ENCODE results near the gene SAG. TPM values are rescaled to one million over a fixed set of nuclear protein-coding genes. Genes with fewer than 3 reads are reported as not detected.

The SAG gene
- total and polyA plus RNA-seq, 9 of the 15 experiments (the other 6 are each of a cell fraction or from before 2014, with no cell fraction given), result 0.04 to 0.64 (median 0.31) TPM; not detected in 5

DNA sequence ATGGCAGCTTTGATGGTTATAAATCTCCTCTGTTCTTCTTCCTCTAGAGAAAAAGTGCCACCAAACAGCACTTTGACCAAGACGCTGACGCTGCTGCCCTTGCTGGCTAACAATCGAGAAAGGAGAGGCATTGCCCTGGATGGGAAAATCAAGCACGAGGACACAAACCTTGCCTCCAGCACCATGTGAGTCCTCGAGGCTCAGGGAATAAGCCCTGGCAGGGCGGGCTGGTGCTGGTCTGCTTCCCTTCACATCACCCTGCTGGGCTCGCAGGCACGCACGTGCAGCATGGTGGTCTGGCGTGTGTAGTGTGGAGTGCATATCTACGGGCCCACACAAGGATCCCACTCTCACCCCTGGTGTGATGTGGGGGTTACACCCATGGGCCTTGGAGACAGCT is 27.3 kb downstream of the SAG start:
- H4K20me1 ChIP-seq (replicated peaks; ENCODE audit: control insufficient read depth, insufficient read depth, low read length), result no peaks in the 10 kb centered on the region
- H3K9ac ChIP-seq (ENCODE audit: insufficient read depth in 1 of 2, low read depth in 2 of 2, low read length in 2 of 2), result no peak overlapping the region
- FAIRE-seq (no peak), ATAC-seq (no peak), DNase-seq (ENCODE audit: extremely low read depth in 1 of 4, low spot score in 3 of 4) (no peak)
- no peaks in the 10 kb centered on the region for H3K36me3 ChIP-seq (ENCODE audit: control insufficient read depth, insufficient read depth, low read length)
- 52% methylated on average over 11 of the region's 11 CpGs for WGBS (ENCODE audit: insufficient coverage, low coverage, missing lambda C conversion rate)
- ChIA-PET POLR2A (no interaction called here), CTCF (ENCODE audit: low intra/inter-chr PET ratio) (no interaction called here)
- H3K4me3 ChIP-seq, result no peak overlapping the region
- H3K27ac ChIP-seq (ENCODE audit: extremely low read depth, low read depth, low read length), result no peak overlapping the region
- H2AFZ ChIP-seq (ENCODE audit: low read depth, low read length), result no peak overlapping the region
- intact Hi-C loops (cut with micrococcal nuclease) (no loop called here), in situ Hi-C loops (cut with MboI) (no loop called here)
- no peaks in the 10 kb centered on the region for H3K9me1 ChIP-seq (ENCODE audit: control insufficient read depth, insufficient read depth, low read length)
- no peak overlapping the region for H3K4me2 ChIP-seq (ENCODE audit: insufficient read depth, low read length)
- 0 out of 5 replicates have a peak, but pooled peaks cover 0 to 5% of the 10 kb centered on the region in 2 experiments for H3K27me3 ChIP-seq (ENCODE audit: control insufficient read depth in 2 of 2, insufficient read depth in 2 of 2, low read length in 2 of 2)
- H3K79me2 ChIP-seq (ENCODE audit: control insufficient read depth, insufficient read depth, low read length), result no peaks in the 10 kb centered on the region
- H3K4me1 ChIP-seq (replicated peaks in 1 of 2; ENCODE audit: control insufficient read depth in 2 of 2, insufficient read depth in 2 of 2, low read length in 2 of 2), result peaks cover 6 to 12% of the 10 kb centered on the region in 2 experiments
- BruUV-seq (replicated peaks), result no TSS peak
- H3K9me3 ChIP-seq (replicated peaks; ENCODE audit: control insufficient read depth, insufficient read depth, low read depth, low read length), result no peaks in the 10 kb centered on the region
- TF ChIP-seq, protein P1, sequence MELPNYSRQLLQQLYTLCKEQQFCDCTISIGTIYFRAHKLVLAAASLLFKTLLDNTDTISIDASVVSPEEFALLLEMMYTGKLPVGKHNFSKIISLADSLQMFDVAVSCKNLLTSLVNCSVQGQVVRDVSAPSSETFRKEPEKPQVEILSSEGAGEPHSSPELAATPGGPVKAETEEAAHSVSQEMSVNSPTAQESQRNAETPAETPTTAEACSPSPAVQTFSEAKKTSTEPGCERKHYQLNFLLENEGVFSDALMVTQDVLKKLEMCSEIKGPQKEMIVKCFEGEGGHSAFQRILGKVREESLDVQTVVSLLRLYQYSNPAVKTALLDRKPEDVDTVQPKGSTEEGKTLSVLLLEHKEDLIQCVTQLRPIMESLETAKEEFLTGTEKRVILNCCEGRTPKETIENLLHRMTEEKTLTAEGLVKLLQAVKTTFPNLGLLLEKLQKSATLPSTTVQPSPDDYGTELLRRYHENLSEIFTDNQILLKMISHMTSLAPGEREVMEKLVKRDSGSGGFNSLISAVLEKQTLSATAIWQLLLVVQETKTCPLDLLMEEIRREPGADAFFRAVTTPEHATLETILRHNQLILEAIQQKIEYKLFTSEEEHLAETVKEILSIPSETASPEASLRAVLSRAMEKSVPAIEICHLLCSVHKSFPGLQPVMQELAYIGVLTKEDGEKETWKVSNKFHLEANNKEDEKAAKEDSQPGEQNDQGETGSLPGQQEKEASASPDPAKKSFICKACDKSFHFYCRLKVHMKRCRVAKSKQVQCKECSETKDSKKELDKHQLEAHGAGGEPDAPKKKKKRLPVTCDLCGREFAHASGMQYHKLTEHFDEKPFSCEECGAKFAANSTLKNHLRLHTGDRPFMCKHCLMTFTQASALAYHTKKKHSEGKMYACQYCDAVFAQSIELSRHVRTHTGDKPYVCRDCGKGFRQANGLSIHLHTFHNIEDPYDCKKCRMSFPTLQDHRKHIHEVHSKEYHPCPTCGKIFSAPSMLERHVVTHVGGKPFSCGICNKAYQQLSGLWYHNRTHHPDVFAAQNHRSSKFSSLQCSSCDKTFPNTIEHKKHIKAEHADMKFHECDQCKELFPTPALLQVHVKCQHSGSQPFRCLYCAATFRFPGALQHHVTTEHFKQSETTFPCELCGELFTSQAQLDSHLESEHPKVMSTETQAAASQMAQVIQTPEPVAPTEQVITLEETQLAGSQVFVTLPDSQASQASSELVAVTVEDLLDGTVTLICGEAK (IDR thresholded peaks at IDR 0.05), result no peak
- TF ChIP-seq, protein P1 (CRISPR knock-in tag; IDR thresholded peaks at IDR 0.05), result no peak
- no peak for TF ChIP-seq ZKSCAN3 (CRISPR knock-in tag; IDR thresholded peaks at IDR 0.05)
- TF ChIP-seq, protein P2, sequence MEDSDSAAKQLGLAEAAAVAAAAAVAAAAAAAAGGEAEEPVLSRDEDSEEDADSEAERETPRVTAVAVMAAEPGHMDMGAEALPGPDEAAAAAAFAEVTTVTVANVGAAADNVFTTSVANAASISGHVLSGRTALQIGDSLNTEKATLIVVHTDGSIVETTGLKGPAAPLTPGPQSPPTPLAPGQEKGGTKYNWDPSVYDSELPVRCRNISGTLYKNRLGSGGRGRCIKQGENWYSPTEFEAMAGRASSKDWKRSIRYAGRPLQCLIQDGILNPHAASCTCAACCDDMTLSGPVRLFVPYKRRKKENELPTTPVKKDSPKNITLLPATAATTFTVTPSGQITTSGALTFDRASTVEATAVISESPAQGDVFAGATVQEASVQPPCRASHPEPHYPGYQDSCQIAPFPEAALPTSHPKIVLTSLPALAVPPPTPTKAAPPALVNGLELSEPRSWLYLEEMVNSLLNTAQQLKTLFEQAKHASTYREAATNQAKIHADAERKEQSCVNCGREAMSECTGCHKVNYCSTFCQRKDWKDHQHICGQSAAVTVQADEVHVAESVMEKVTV (CRISPR knock-in tag; IDR thresholded peaks at IDR 0.05), result no peak
- TF ChIP-seq RUNX1 (IDR thresholded peaks at IDR 0.05; ENCODE audit: low read depth), result no peak
- TF ChIP-seq SRSF3 (IDR thresholded peaks at IDR 0.05; ENCODE audit: insufficient read depth, low read length), result no peak
- TF ChIP-seq ARID3B (CRISPR knock-in tag; IDR thresholded peaks at IDR 0.05; ENCODE audit: borderline replicate concordance), result no peak
- TF ChIP-seq ZNF551 (CRISPR knock-in tag; IDR thresholded peaks at IDR 0.05), result no peak
